GM21447 (cell line): Measurements from ENCODE around the gene TLL2.

Experiments
- ATAC-seq: cut with Tn5 transposase; IDR thresholded peaks from one replicate; pipeline ENCODE4 v1.9.1; 2021; ENCODE audit not compliant: unreplicated experiment

Gene TLL2

GRCh38 chr10:96367470-96367869 lies 146.3 kb downstream of the TLL2 start:
- no peak for ATAC-seq

GRCh38 chr10:96366508-96366907 lies 147.2 kb downstream of the TLL2 start:
- ATAC-seq, result no peak

DNA sequence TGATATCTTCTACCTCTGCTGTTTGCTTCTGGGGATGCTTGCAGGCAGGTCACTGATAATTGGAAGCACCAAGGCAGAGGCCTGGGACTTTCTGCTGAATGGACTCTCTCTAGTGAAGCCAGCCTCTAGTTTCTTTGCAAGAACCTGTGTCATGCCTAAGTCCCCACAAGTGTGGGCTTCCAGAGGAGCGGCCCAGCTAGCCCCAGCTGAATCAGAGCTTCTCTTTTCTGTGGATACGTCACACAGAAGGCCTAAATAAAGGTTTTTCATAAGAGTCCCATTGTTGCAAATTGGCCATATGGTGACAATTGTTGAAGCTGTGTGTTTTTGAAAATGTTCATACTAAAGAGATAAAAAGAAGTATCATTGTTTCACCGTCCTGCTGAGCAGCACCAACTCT lies 148.2 kb downstream of the TLL2 start:
- no peak for ATAC-seq

DNA sequence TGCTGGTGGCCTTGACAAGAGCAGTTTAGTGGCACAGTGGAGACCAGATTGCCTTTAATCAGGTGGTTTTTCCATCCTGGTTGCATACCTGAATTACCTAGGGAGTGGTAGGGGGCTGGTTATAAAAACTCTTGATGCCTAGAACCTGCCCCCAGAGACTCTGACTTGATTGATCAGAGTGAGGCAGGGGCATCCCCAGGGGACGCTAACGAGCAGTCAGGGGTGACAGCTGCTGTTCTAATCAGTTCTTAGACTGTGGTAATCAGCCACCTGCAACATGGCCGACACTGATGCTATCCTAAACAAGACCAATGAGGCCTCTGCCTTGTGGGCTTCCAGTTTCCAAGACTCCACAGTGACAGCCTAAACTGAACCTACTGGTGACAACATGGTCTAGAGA lies 153.0 kb downstream of the TLL2 start:
- ATAC-seq, result no peak

GRCh38 chr10:96360331-96360730 lies 153.4 kb downstream of the TLL2 start:
- no peak for ATAC-seq

GRCh38 chr10:96359616-96360015 lies 154.1 kb downstream of the TLL2 start:
- no peak for ATAC-seq

DNA sequence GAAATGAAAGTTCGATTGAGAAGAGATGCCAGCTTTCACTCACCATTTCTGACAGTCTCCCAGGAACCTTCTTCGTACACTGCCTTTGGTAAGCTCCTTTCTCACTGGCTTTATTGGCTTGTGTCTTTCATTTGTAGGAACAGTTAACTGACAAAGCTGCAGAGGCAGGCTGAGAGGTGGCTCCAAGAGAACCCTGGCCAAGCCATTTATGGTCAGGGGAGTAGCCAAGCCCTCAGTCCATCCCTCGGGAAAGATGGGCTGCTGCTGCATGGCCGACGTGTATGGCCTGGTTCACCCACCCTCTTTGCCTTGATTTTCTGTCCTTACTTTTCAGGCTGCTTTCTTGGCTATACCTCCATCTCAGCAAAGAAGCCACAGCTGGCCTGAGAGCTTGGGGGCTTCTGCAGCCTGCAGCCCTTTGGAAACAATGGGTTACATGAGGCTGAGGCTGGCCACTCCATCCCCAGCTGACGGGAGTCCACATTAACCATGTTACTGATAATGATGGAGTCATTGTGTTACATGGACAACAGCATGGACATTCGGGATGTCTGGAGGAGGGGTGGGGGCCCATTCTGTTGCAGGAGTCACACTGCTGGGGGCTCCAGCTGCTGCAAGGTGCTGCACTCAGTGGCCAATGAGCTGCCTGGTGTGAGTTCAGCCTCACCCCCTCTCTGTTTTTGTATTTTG lies 154.7 kb downstream of the TLL2 start, which contains the start of gene OPALIN:
Gene OPALIN (minus strand): TSS at position 152 of the 690 bp plus-strand sequence. CDS start 106 bp downstream, at position 46.
- ATAC-seq, result no peak

- ATAC-seq, result no peak
Observed at GRCh38 chr10:96357038-96357620, 156.6 kb downstream of the TLL2 start.

DNA sequence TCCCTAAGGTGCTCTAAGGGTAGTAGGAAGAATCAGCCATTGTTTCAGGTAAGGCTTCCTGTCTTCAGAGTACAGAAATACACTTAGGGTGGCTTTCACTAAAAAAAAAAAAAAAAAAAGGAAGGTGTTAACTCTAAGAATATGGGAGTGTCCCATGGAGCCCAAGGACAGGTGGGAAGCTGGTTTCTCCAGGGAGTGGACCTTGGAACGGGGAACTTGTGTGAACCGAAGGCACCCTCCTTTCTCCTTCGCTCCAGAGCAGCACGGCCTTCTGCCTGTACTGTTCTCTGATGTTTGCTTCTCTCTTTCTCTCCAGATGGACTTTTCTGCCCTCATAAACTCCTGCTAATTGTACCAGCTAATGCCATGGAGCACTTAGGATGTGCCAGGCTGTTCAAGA lies 161.1 kb downstream of the TLL2 start:
- ATAC-seq, result no peak

GRCh38 chr10:96352027-96352426 lies 161.7 kb downstream of the TLL2 start:
- ATAC-seq, result no peak

DNA sequence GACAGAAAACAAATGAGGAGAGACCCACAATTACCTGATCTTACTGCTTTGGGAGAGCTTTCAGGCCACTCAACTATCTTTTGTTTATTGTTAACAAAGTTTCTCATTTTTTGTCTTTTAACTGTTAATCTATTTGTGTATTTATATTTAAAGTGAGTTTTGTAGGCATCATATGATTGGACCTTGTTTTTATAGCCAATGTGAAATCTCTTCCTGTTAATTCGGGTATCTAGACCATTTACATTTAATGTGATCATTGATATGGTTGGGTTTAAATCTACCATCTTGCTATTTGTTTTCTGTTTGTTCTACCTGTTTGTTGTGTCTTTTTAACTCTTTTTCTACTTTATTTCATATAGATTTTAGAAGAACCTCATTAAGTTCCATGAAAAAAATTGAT lies 167.4 kb downstream of the TLL2 start:
- no peak for ATAC-seq

- ATAC-seq, result no peak
Observed at GRCh38 chr10:96345222-96345621, 168.5 kb downstream of the TLL2 start.

DNA sequence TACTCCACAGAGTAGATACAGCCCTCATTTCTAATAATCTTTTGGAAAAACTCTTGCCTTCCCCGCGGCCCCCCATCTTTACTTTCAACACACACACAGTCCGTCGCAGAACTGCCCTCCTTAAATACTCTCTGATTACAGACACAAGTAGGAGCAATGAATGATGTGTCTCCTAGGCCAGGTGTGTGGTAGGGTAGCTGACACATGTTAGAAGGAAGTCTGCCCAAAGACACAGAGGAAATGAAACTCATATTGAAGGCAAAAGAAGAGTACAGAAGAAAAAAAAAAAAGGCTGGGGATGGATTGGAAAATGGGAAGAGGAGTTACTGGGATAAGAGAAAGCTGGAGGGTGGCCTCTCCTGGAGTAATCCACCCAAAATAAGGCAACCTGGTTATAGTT lies 169.5 kb downstream of the TLL2 start:
- ATAC-seq, result no peak

DNA sequence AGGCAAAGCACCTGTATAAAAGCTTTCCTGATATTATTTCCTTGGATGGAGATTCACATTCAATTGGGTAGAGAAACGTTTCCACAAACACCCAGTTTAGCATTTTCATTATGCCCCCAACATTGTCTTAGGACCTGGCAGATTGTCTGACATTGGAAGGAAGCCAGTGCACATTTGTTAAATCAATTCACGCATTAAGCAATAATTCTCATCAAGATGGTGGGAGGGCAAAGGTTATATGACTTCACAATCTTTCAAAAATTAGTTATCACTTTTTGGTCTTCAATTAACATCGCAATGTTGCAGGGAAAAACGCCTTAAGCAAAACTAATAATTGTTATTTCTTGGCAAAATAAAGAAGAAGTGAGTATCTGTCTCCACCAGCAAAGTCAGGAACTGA lies 171.3 kb downstream of the TLL2 start:
- no peak for ATAC-seq

DNA sequence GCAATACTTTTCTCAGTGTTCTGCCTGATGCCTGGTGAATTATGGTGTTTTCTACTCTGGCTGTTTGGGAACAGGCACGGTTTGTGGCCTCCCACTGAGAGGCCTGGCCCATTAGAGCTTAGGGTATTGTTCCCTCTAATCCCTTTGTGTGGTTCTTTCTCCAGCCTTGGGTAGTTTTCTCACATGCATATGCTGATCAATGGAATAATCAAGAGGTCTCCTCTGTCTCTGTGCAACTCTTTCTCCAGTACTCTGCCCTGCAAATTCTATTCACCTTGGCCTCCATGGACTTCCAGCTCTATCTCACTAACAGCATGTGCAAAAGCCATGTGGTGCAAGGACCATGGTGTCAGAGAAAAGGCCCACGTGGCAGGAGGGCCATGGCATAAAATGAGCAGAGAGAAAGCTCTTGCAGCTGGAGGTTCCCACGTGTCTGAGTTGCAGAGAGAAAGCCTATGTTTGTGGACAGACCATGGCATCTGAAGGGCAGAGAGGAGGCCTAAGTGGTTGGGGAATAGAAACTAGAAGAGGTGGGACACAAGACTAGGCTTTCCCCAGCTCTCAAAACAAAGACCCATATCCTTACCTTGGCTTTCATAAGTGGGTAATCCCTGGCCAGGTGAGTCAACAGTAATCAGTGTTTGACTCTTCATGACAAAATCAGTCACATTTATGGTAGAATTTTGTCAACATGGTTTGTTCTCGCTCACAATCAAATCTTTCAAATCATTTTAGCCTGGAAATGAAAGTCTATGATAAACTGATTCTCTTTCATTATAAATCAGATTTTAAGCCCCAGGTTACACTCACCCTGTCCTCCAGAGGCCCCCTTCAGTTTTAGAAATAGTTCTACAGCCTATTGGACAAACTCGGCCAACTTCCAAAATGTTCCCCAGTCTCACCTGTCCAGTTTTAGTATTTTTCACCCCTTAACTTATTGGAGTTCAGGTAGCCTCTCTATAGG lies 172.2 kb downstream of the TLL2 start:
- ATAC-seq, result no peak

- ATAC-seq, result no peak
Observed at GRCh38 chr10:96339956-96340904, 173.5 kb downstream of the TLL2 start.

DNA sequence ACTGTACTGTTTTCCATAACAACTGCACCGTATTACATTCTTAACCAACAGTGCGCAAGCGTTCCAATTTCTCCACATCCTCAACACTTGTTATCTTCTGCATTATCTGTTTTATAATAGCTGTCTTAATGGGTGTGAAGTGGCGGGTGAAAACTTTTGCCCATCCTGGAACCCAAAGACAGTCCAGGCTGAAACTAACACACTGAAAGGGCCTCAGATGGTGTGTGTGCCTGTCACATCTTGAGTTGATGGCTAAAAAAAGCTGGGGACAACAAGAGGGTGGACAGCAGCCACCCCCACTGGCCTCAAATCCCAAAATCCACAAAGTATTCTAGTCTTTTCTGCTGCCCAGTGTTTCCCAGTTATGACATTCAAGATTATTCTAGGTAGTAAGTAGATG lies 174.3 kb downstream of the TLL2 start:
- ATAC-seq, result no peak

DNA sequence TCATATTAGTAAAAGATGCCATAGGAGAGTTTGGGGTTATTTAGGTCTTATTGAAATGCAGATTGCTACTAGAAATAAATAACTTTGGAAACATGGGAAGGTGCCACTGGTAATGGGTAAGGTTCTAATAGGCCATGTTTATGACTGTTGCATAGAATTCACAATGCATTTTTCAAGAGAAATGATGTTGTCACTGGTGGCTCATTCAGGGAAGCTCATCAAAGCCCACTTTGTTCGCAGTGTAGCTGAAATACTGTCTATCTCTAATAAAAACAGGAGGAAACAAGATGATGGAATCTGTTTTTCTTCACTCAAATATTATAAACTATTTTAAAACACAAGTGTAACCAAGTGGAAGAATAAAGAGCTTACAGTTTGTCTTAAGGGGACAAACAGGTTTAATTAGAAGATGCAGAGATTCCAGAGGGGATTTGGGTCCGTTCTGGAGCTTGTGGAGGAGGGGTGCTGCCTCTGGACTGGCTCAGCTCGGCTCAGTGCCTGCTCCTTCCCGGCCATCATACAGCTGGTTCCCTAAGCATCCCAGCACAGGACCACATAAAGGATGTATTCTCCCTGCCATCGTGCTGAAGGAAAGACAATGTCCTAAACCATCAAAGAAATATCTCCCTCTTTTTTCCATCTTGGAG lies 175.3 kb downstream of the TLL2 start:
- no peak for ATAC-seq

DNA sequence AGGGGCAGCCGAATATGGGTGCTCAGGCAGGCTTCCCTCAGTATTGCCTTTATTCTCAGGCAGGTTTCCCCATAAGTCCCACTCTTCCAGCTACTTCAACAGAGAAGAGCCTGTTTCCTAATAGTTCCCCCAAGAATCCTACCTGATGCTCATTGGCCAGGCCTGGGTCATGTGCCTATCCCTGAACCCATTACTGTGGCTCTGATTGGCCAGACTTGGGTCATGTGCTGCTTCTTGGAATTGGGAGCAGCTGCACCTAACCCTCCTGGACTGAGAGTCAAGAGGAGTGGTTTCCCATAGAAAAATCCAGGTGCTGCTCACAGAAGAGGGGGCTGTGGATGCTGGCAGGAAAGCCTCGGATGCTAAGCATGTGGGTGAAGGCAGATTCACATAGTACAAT lies 176.6 kb downstream of the TLL2 start:
- no peak for ATAC-seq
